GM12872 (cell line): Measurements from ENCODE around the gene MAP3K7CL.

ENCODE experiments used
- CTCF ChIP-seq: IDR thresholded peaks from 3 replicates; pipeline ENCODE4 v1.5.1; 2011; ENCODE audit warnings: low read depth, mild to moderate bottlenecking, low read length, moderate library complexity; ENCODE audit not compliant: insufficient read depth

Gene MAP3K7CL

GRCh38 chr21:29181799-29182470, 51.5 kb downstream of the MAP3K7CL start:
- no peak for TF ChIP-seq CTCF

- TF ChIP-seq CTCF = no peak
Measured at GRCh38 chr21:29182691-29183092, 52.2 kb downstream of the MAP3K7CL start.

DNA sequence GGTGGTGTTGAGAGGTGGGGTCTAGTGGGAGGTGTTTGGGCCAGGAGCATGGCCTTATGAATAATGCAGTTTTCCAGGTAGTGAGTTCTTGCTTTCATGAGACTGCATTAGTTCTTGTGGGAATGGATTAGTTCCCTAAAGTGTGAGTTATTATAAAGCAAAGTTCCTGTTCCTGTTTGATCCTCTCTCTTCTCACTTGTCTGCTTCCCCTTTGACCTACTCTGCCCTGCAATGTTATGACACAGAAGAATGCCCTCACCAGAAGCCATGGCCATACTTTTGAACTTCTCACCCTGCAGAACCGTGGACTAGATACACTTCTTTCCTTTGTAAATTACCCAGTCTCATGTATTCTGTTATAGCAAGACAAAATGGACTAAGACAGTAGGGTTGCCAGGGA, 53.6 kb downstream of the MAP3K7CL start:
- TF ChIP-seq CTCF = no peak

GRCh38 chr21:29185172-29185571, 54.7 kb downstream of the MAP3K7CL start:
- TF ChIP-seq CTCF = no peak

DNA sequence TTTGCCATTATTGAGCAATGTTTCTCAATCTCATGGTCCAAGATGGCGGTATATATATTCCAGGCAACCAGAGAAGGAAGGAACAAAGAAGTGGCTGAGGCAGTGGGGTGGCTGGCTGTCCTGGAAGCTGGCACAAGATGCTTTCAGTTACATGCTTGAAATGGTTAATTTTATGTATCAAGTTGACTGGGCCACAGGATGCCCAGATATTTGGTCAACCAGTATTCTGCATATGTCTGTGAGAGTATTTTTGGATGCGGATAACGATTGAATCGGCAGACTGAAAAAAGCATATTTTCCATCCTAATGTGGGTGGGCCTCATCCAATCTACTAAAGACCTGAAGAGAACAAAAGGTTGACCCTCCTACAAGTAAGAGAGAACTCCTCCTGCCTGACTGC, 55.2 kb downstream of the MAP3K7CL start:
- no peak for TF ChIP-seq CTCF

GRCh38 chr21:29186246-29186645, 55.8 kb downstream of the MAP3K7CL start:
- no peak for TF ChIP-seq CTCF

DNA sequence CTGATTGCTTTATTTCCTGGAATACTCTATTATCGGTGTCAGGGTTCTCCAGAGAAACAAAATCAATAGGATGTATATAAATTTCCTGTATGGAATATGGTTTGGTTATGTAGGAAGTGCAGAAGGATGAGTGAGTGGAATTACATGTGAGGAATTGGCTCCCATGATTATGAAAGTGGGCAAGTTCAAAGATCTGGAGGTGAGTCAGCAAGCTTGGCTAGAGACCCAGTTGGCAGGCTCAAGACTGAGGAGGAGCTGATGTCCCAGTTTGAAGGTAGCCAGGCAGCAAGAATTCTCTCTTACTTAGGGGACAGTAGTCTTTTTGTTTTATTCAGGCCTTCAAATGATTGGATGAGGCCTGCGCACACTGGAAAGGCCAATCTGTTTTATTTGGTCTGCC, 57.5 kb downstream of the MAP3K7CL start:
- TF ChIP-seq CTCF = no peak
